ENCODE results near the gene TRIM37.

Gene TRIM37

GRCh38 chr17:59028328-59028727 is 78.4 kb downstream of the TRIM37 start:
- no peak for DNase-seq (ENCODE audit: low spot score)

GRCh38 chr17:59027750-59028149 is 78.9 kb downstream of the TRIM37 start:
- DNase-seq (ENCODE audit: low spot score): no peak

- no peak for DNase-seq (ENCODE audit: low spot score)
Observed at GRCh38 chr17:59026176-59026939, 80.3 kb downstream of the TRIM37 start.

GRCh38 chr17:59024916-59025315 is 81.8 kb downstream of the TRIM37 start:
- no peak for DNase-seq (ENCODE audit: low spot score)

GRCh38 chr17:59018019-59018418 is 88.7 kb downstream of the TRIM37 start:
- no peak for DNase-seq (ENCODE audit: low spot score)

- DNase-seq (ENCODE audit: low spot score): no peak
Observed at GRCh38 chr17:59011975-59012374, 94.7 kb downstream of the TRIM37 start.

DNA sequence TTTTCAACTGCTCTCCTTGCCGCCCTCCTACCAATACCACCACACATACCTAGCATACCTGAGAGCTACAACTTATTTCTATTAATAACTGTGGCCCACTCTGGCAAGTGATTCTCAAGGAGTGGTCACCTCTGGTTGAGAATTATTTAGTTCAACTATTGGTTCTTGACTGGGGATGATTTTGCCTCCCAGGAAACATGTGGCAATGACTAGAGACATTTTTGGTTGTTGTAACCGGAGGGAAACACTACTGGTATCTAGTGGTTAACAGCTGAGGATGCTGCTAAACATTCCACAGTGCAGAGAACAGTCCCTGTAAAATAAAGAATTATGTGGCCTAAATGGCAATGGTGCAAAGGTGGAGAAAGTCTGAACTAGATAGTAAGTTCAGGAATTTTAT is 96.7 kb downstream of the TRIM37 start:
- no peak for DNase-seq (ENCODE audit: low spot score)

- no peak for DNase-seq (ENCODE audit: low spot score)
Observed at GRCh38 chr17:59008737-59009136, 97.9 kb downstream of the TRIM37 start.

GRCh38 chr17:59007995-59008394 is 98.7 kb downstream of the TRIM37 start:
- no peak for DNase-seq (ENCODE audit: low spot score)

DNA sequence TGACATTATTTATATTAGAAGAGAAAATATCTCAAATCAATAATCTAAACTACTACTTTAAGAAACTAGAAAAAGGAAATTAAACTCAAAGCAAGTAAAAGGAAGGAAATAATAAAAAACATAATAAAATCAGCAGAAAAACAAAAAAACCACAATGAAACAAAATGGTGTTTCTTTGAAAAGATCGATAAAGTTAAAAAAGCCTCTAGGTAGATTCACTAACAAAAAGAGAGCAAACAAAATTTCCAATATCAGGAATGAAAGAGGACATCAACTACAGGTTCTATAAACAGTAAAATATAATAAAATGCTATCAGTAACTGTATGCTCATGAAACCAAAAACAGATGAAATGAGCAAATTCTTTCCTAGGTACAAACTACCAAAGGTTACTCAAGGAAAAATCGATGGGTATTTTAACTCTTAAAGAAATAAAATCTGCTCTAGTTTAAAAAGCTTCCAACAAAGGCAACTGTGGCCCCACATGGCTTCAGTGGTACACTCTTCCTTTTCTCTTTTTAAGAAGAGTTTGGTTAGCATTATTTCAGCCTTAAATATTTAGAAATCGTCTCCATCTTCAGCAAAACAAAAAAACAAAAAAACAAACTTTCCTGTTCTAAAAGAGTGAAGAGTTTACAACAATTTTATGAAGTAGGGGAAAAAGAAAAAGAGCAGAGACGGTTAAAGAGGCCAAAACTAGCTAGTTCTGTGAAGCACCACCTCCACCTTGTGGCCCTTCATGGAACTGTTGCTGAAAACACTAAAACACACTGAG is 102.2 kb downstream of the TRIM37 start:
- peak; percentile 63 for DNase-seq (ENCODE audit: low spot score)

DNA sequence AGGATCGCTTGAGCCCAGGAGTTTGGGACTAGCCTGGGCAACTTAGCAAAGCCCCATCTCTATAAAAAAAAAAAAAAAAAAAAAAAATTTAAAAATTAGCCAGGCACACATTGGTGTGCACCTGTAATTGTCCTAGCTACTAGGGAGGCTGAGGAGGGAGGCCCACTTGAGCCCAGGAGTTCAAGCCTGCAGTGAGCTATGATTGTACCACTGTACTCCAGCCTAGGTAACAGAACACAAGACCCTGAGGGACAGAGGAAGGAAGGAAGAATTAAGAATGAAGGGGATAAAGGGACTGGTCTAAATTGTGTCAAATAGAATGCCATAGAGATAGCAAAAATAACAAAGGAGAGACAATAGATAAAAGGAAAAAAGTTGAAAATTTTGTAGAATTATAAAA is 102.8 kb downstream of the TRIM37 start:
- no peak for DNase-seq (ENCODE audit: low spot score)

DNA sequence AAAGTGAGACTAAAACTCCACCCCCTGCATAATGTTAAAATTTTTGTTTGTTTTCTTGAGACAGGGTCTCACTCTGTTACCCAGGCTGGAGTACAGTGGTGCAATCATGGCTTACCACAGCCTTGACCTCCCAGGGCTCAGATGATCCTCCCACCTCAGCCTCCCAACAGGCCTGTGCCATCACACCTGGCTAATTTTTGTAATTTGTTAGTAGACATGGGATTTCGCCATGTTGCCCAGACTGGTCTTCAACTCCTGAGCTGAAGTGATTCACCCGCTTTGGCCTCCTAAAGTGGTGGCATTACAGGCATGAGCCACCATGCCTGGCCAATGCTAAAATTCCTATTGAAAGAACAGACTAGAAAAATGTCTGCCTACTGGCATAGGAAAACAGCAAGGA is 103.8 kb downstream of the TRIM37 start:
- DNase-seq (ENCODE audit: low spot score): no peak

DNA sequence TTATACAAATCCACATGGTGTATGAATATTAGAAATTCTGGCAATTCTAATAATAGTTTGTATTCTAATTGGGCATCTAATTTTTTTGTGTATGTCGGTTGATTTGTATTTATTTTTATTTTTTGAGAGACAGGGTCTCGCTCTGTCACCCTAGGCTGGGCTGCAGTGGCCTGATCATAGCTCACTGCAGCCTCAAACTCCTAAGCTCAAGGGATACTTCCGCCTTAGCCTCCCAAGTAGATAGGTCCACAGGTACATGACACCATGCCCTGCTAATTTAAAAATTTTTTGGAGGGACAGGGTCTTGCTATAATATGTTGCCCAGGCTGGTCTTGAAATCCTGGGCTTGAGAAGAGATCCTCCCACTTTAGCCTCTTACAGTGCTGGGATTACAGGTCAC is 104.6 kb downstream of the TRIM37 start:
- no peak for DNase-seq (ENCODE audit: low spot score)

- no peak for DNase-seq (ENCODE audit: low spot score)
Observed at GRCh38 chr17:59001158-59001814, 105.4 kb downstream of the TRIM37 start.

DNA sequence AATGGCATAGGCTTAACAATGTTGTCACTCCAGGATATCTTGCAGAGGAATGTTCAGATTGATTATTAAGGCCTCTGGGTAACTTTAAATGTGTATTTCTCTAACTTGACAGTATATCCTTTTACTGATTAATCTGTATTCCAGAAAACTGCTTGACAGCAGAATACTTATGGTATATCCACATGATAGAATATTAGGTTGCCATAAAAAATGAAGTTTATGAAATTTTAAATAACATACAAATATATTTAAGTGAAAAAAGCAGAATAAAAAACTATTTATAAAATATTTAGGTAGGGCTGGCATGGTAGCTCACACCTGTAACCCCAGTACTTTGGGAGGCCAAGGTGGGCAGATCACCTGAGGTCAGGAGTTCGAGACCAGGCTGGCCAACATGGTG is 106.7 kb downstream of the TRIM37 start:
- DNase-seq (ENCODE audit: low spot score): no peak

DNA sequence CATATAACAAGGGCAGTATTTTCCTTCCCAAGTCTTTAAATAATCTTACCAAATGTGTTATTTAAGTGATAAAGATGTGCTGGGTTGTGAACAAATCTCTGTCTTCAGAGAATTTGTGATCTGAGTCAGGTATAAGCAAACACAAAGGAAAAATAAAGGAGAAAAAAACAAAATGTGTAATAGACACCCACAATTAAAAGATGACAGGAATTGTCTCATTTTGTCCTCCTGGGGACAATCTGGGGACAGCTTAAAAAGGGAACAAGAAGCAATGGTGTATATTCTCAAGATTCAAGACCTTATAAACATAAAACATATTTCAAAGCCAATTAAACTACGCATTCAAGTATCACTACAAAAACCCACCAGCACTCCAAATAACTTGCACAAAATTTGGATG is 107.2 kb downstream of the TRIM37 start:
- no peak for DNase-seq (ENCODE audit: low spot score)

GRCh38 chr17:58998871-58999270 is 107.8 kb downstream of the TRIM37 start:
- no peak for DNase-seq (ENCODE audit: low spot score)

GRCh38 chr17:58997756-58998553 is 108.7 kb downstream of the TRIM37 start:
- no peak for DNase-seq (ENCODE audit: low spot score)

GRCh38 chr17:58996968-58997367 is 109.7 kb downstream of the TRIM37 start:
- no peak for DNase-seq (ENCODE audit: low spot score)

- DNase-seq (ENCODE audit: low spot score): no peak
Observed at GRCh38 chr17:58995247-58995940, 111.3 kb downstream of the TRIM37 start.

- DNase-seq (ENCODE audit: low spot score): no peak
Observed at GRCh38 chr17:58993311-58993710, 113.4 kb downstream of the TRIM37 start.
